Muscle of leg (tissue), 16 donors: ENCODE results near the gene SLC5A2. TPM values are rescaled to one million over a fixed set of nuclear protein-coding genes. Genes with fewer than 3 reads are reported as not detected.
"Not testable (repeated sequence)": the region's sequence is repeated elsewhere in the genome, so short reads cannot be mapped to it uniquely, and the experiment has no call there.

Experiments
- DNase-seq: peaks from one replicate; pipeline ENCODE4 v3.0.0; 2013
- H3K27ac ChIP-seq: one replicate; pipeline ENCODE4 v1.5.1; 2013; ENCODE audit warnings: mild to moderate bottlenecking, low read length, control low read depth
- H3K27me3 ChIP-seq: one replicate; pipeline ENCODE4 v1.6.1; 2013; ENCODE audit warnings: low read length; ENCODE audit not compliant: control insufficient read depth, insufficient read depth
- H3K36me3 ChIP-seq: one replicate; pipeline ENCODE4 v1.6.1; 2013; ENCODE audit warnings: low read length; ENCODE audit not compliant: control insufficient read depth, insufficient read depth
- H3K4me1 ChIP-seq: one replicate; pipeline ENCODE4 v1.6.1; 2013; ENCODE audit warnings: low read length; ENCODE audit not compliant: control insufficient read depth, insufficient read depth
- H3K4me3 ChIP-seq: one replicate; pipeline ENCODE4 v1.5.1; 2013; ENCODE audit warnings: low read length, control low read depth
- H3K9me3 ChIP-seq: replicated peaks from 2 replicates; pipeline ENCODE4 v1.6.1; 2013; ENCODE audit warnings: low read depth, low read length; ENCODE audit not compliant: control insufficient read depth
- WGBS: methylation state at CpG from one replicate; pipeline ENCODE4 v1.1.5; 2013; ENCODE audit warnings: missing lambda C conversion rate; ENCODE audit not compliant: insufficient coverage; 5-methylcytosine and 5-hydroxymethylcytosine counted together
- long read RNA-seq, 11 donors: transcript quantifications; one replicate each; lab custom pipeline, GENCODE V29; 2026
- polyA plus RNA-seq, 8 donors: library from polyadenylated mRNA; unstranded; fragments of 120-200 nt; gene quantifications; one replicate each; pipeline versions ENCODE4 v1.2.1 to v1.2.3, GENCODE V29; 2013; ENCODE audit warnings: inconsistent platforms in 1 of 8, low replicate concordance in 1 of 8; ENCODE audit not compliant: insufficient read length in 8 of 8, insufficient read depth in 1 of 8
- total RNA-seq: library from RNA; stranded (reverse); fragments of 120-200 nt; gene quantifications from one replicate; pipeline ENCODE4 v1.2.4, GENCODE V29; 2013

Gene SLC5A2
- total RNA-seq: 0.44 TPM
- 10 to 100 TPM in 2 of 8 donors, 1 to 10 TPM in 6; 6.3 to 11.6 (median 8.8) TPM for polyA plus RNA-seq
- long read RNA-seq, donor 1: 0 reads
- long read RNA-seq, donor 2: 0 reads
- long read RNA-seq, donor 3: 0 reads
- long read RNA-seq, donor 4: 0 reads
- long read RNA-seq, donor 5, partial matches to known transcripts: 23 of 23 reads
- long read RNA-seq, donor 5, other reads (novel, unspliced or antisense): 0 of 23 reads
- long read RNA-seq, donor 6, partial matches to known transcripts: 6 of 11 reads
- long read RNA-seq, donor 6, other reads (novel, unspliced or antisense): 5 of 11 reads
- long read RNA-seq, donor 7: 0 reads
- long read RNA-seq, donor 8: 0 reads
- long read RNA-seq, donor 9: 0 reads
- long read RNA-seq, donor 10: 0 reads
- long read RNA-seq, donor 11: 0 reads

GRCh38 chr16:31483081-31483480 lies at the start of gene SLC5A2:
TSS of gene SLC5A2 (plus strand) at chr16:31483123. CDS start at chr16:31483137, 14 bp downstream.
- H3K36me3 ChIP-seq: peaks cover 12% of the 10 kb centered on the region
- H3K27me3 ChIP-seq: peaks cover 21% of the 10 kb centered on the region
- no peaks in the 10 kb centered on the region for H3K9me3 ChIP-seq
- 73% methylated on average over 2 of the region's 4 CpGs for WGBS
- H3K4me1 ChIP-seq: peaks cover 48% of the 10 kb centered on the region
- no peak within 1 kb of the TSS for H3K27ac ChIP-seq
- no peak for DNase-seq
- no peak within 1 kb of the TSS for H3K4me3 ChIP-seq

GRCh38 chr16:31435341-31436220 lies 47.3 kb upstream of the SLC5A2 start:
- WGBS: 89% methylated on average over 36 of the region's 47 CpGs
- Histone ChIP-seq H3K9me3 (no peaks in the 10 kb centered on the region), H3K4me1 (peaks cover 7% of the 10 kb centered on the region), H3K36me3 (no peaks in the 10 kb centered on the region), H3K4me3 (no peak overlapping the region), H3K27me3 (no peaks in the 10 kb centered on the region), H3K27ac (no peak overlapping the region)
- no peak for DNase-seq

- DNase-seq: no peak
- Histone ChIP-seq H3K27ac (no peak overlapping the region), H3K9me3 (no peaks in the 10 kb centered on the region), H3K4me3 (no peak overlapping the region), H3K27me3 (no peaks in the 10 kb centered on the region), H3K4me1 (peaks cover 12% of the 10 kb centered on the region), H3K36me3 (no peaks in the 10 kb centered on the region)
- WGBS: 92% methylated on average over 44 of the region's 44 CpGs
Measured at GRCh38 chr16:31436221-31437045, 46.5 kb upstream of the SLC5A2 start.

- Histone ChIP-seq H3K27me3 (no peaks in the 10 kb centered on the region), H3K4me1 (peaks cover 19% of the 10 kb centered on the region), H3K36me3 (no peaks in the 10 kb centered on the region), H3K9me3 (no peaks in the 10 kb centered on the region), H3K4me3 (no peak overlapping the region), H3K27ac (no peak overlapping the region)
- WGBS: 27% methylated on average over 2 of the region's 2 CpGs
- DNase-seq: no peak
Measured at GRCh38 chr16:31438414-31438813, 44.5 kb upstream of the SLC5A2 start.

DNA sequence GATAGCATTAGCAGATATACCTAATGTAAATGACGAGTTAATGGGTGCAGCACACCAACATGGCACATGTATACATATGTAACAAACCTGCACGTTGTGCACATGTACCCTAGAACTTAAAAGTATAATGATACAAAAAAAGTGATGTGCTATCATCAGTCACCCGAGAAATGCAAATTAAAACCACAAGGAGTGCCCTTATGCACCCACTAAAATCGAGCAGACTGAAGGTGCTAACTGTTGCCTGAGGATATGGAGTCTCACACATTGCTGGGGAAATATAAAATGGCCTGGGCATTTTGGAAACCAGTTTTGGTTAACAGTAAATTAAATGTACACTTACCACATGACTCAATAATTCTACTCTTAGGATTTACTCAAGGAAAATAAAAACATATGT lies 43.9 kb upstream of the SLC5A2 start:
- H3K27me3 ChIP-seq, H3K27ac ChIP-seq, H3K9me3 ChIP-seq, DNase-seq, H3K4me3 ChIP-seq, H3K36me3 ChIP-seq: not testable (repeated sequence)
- WGBS: no CpG with 5 or more reads among the region's 4 CpGs
- peaks cover 19% of the 10 kb centered on the region for H3K4me1 ChIP-seq

DNA sequence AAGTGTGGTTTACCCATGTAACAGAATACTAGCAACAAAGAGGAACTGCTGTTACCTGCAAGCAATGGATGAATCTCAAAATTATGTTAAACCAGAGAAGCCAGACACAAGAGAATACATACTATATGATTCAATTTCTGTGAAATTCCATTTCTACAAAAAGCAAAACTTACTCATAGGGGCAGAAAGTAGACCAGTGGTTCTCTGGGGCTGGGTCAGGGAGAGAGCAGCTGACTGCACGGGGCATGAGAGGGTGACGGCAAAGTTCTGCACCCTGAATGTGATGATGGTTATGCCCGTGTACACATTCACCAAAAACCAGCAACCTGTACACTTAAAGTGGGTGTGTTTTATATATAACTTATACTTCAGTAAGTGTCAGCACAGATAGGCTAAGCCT lies 43.4 kb upstream of the SLC5A2 start:
- no peak overlapping the region for H3K27ac ChIP-seq
- WGBS: no CpG with 5 or more reads among the region's 3 CpGs

GRCh38 chr16:31440516-31441184 lies 42.3 kb upstream of the SLC5A2 start:
- Histone ChIP-seq H3K36me3 (no peaks in the 10 kb centered on the region), H3K27me3 (no peaks in the 10 kb centered on the region), H3K9me3 (no peaks in the 10 kb centered on the region), H3K4me1 (peaks cover 19% of the 10 kb centered on the region), H3K4me3 (no peak overlapping the region), H3K27ac (peak overlapping the region; percentile 20)
- DNase-seq: no peak
- WGBS: 40% methylated on average over 1 of the region's 4 CpGs

More for the DNA sequence above, 43.4 kb upstream of the SLC5A2 start:
- no peak for DNase-seq
- Histone ChIP-seq H3K4me3 (no peak overlapping the region), H3K9me3 (no peaks in the 10 kb centered on the region), H3K36me3 (no peaks in the 10 kb centered on the region), H3K4me1 (peaks cover 19% of the 10 kb centered on the region), H3K27me3 (no peaks in the 10 kb centered on the region)

GRCh38 chr16:31441956-31442355 lies 41.0 kb upstream of the SLC5A2 start:
- H3K27me3 ChIP-seq: no peaks in the 10 kb centered on the region
- 52% methylated on average over 14 of the region's 34 CpGs for WGBS

DNA sequence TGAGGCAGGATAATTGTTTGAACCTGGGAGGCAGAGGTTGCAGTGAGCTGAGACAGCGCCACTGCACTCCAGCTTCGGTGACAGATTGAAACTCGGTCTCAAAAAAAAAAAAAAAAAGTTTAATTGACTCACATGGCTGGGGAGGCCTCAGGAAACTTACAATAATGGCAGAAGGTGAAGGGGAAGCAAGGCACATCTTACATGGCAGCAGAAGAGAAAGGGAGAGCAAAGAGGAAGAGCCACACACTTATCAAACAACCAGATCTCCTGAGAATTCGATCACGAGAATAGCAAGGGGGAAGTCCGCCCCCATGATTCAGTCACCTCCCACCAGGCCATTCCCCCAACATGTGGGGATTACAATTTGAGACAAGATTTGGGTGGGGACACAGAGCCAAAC lies 37.0 kb upstream of the SLC5A2 start:
- 89% methylated on average over 3 of the region's 6 CpGs for WGBS
- H3K4me3 ChIP-seq, DNase-seq, H3K36me3 ChIP-seq, H3K27ac ChIP-seq, H3K9me3 ChIP-seq, H3K27me3 ChIP-seq: not testable (repeated sequence)
- peaks cover 10% of the 10 kb centered on the region for H3K4me1 ChIP-seq

More at GRCh38 chr16:31441956-31442355, 41.0 kb upstream of the SLC5A2 start:
- Histone ChIP-seq H3K9me3 (no peaks in the 10 kb centered on the region), H3K4me1 (peaks cover 19% of the 10 kb centered on the region), H3K36me3 (no peaks in the 10 kb centered on the region), H3K4me3 (peak overlapping the region; percentile 83), H3K27ac (peak overlapping the region; percentile 98)
- no peak for DNase-seq
